Measurements from ENCODE around the gene ANKS4B. TPM values are rescaled to one million over a fixed set of nuclear protein-coding genes. Genes with fewer than 3 reads are reported as not detected.

The ANKS4B gene
- total and polyA plus RNA-seq, 2 of the 8 experiments (the other 6 are each of a cell fraction or from before 2014, with no cell fraction given), result 0.06 to 0.15 TPM

DNA sequence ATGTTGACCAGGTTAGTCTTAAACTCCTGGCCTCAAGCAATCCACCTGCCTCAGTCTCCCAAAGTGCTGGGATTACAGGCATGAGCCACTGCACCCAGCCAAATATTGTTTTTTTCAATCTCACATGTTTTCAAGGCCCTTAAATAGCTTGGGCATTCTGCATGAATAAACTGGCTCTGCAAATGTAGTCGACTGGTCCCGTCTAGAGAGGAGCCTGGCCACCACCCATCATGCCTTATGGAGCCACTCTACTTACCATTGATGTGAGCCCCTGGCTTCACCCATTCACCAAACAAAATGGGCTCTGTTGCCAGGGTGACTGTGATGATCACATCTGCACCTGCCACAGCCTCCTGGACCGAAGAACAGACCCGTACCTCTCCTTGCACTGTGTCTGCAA, 33.8 kb downstream of the ANKS4B start (continued):
- TF ChIP-seq EZH2 (IDR thresholded peaks at IDR 0.05; ENCODE audit: low read depth, low read length, severe bottlenecking) (no peak), BACH1 (IDR thresholded peaks at IDR 0.05; ENCODE audit: low read length) (no peak)

All from H1 (cell line).